IPS-11a (cell line): ENCODE measurements around the gene SCNN1G.

Experiments used
- H3K4me3 ChIP-seq: one replicate; pipeline ENCODE4 v1.5.1; 2013; ENCODE audit warnings: low read depth, low read length, control low read depth

The SCNN1G gene

GRCh38 chr16:23196539-23196938, 14.0 kb downstream of the SCNN1G start:
- H3K4me3 ChIP-seq = no peak overlapping the region

- no peak overlapping the region for H3K4me3 ChIP-seq
Measured at GRCh38 chr16:23202166-23202565, 19.6 kb downstream of the SCNN1G start.

- no peak overlapping the region for H3K4me3 ChIP-seq
Measured at GRCh38 chr16:23206986-23207385, 24.4 kb downstream of the SCNN1G start.

GRCh38 chr16:23207485-23207884, 24.9 kb downstream of the SCNN1G start:
- no peak overlapping the region for H3K4me3 ChIP-seq

GRCh38 chr16:23209606-23210005, 27.1 kb downstream of the SCNN1G start:
- H3K4me3 ChIP-seq = no peak overlapping the region

GRCh38 chr16:23213831-23214230, 31.3 kb downstream of the SCNN1G start:
- H3K4me3 ChIP-seq = no peak overlapping the region

- no peak overlapping the region for H3K4me3 ChIP-seq
Measured at GRCh38 chr16:23214796-23215195, 32.3 kb downstream of the SCNN1G start.

GRCh38 chr16:23215435-23215834, 32.9 kb downstream of the SCNN1G start:
- no peak overlapping the region for H3K4me3 ChIP-seq

- no peak overlapping the region for H3K4me3 ChIP-seq
Measured at GRCh38 chr16:23216658-23217246, 34.2 kb downstream of the SCNN1G start.

- H3K4me3 ChIP-seq = no peak overlapping the region
Measured at GRCh38 chr16:23217646-23218045, 35.1 kb downstream of the SCNN1G start.

GRCh38 chr16:23222929-23223328, 40.4 kb downstream of the SCNN1G start:
- H3K4me3 ChIP-seq = no peak overlapping the region

GRCh38 chr16:23223368-23223767, 40.8 kb downstream of the SCNN1G start:
- H3K4me3 ChIP-seq = no peak overlapping the region

GRCh38 chr16:23225109-23225508, 42.6 kb downstream of the SCNN1G start:
- no peak overlapping the region for H3K4me3 ChIP-seq

GRCh38 chr16:23225634-23226033, 43.1 kb downstream of the SCNN1G start:
- no peak overlapping the region for H3K4me3 ChIP-seq

GRCh38 chr16:23227529-23227928, 45.0 kb downstream of the SCNN1G start:
- no peak overlapping the region for H3K4me3 ChIP-seq

GRCh38 chr16:23229714-23230113, 47.2 kb downstream of the SCNN1G start:
- no peak overlapping the region for H3K4me3 ChIP-seq

GRCh38 chr16:23232806-23233205, 50.3 kb downstream of the SCNN1G start:
- H3K4me3 ChIP-seq = no peak overlapping the region

- H3K4me3 ChIP-seq = no peak overlapping the region
Measured at GRCh38 chr16:23235176-23235575, 52.6 kb downstream of the SCNN1G start.

GRCh38 chr16:23236983-23237382, 54.4 kb downstream of the SCNN1G start:
- H3K4me3 ChIP-seq = no peak overlapping the region

GRCh38 chr16:23240994-23241393, 58.4 kb downstream of the SCNN1G start:
- H3K4me3 ChIP-seq = no peak overlapping the region

GRCh38 chr16:23244122-23244521, 61.6 kb downstream of the SCNN1G start:
- H3K4me3 ChIP-seq = no peak overlapping the region

GRCh38 chr16:23245268-23245667, 62.7 kb downstream of the SCNN1G start:
- no peak overlapping the region for H3K4me3 ChIP-seq
